HG03066 (cell line): Measurements from ENCODE around the gene GCC2.
"Not testable (repeated sequence)": the region's sequence is repeated elsewhere in the genome, so short reads cannot be mapped to it uniquely, and the experiment has no call there.

Source experiments
- ATAC-seq: cut with Tn5 transposase; IDR thresholded peaks from one replicate; pipeline ENCODE4 v1.9.1; 2021; ENCODE audit warnings: low read depth; ENCODE audit not compliant: unreplicated experiment

The GCC2 gene

DNA sequence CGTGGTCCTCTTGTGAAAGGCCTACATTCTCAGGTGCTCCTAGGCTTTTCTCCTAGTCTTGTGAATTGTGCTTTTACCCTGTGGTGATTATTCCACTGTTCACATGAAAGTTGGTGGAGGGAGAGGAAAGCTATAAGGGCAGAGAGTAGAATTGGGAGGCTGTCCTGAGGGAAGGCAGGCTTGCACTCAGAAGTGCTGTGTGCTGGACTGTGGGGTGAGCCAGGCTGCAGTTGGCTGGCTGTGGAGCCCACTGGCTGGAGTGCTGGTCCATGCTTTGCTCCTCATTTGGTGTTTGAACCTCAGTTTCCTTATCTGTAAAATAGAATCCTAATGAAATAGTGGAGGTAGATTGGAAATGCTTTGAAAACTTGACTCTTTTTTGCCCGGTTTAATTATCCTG lies 106.6 kb downstream of the GCC2 start:
- ATAC-seq: no peak

DNA sequence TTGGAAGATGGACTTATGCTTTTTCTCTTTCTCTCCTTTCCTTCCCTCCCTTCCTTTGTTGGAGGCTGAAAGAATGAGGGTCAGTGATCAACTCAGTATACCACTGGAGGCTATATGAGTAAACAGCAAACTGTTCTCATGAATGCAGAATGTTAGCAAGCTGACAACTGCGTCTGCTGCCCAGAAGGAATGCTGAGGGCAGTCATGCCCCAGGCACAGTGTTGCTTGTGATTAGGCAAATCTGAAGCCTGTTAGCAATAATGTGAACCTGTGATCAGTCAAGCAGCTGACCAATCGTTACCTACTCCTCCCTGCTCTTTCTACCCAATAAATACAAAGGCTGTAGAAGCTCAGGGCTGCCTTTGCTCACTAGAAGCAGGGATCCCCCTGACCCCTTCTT lies 107.6 kb downstream of the GCC2 start:
- ATAC-seq: not testable (repeated sequence)
